Activated naive CD8-positive, alpha-beta T cell treated with anti-CD3 and anti-CD28 coated beads, Interleukin-2, amount 50 U/mL, for 16 hours (primary cell): Measurements from ENCODE around the gene ISG20.
A peak's percentile ranks its signal among the peaks of the same experiment; 100 is the strongest.

Experiments used
- DNase-seq: peaks from one replicate; pipeline ENCODE4 v3.0.0-alpha.2; 2020; ENCODE audit warnings: low read depth, low spot score

The ISG20 gene

GRCh38 chr15:88638626-88639372, at the start of gene ISG20:
Gene ISG20 (plus strand): TSS chr15:88639016. CDS start chr15:88639367, 351 bp downstream.
- peak; percentile 88 for DNase-seq

- no peak for DNase-seq
These were observed 48.1 kb upstream of the ISG20 start for GRCh38 chr15:88590759-88591158.

- no peak for DNase-seq
These were observed 47.4 kb upstream of the ISG20 start for GRCh38 chr15:88591384-88591783.

DNA sequence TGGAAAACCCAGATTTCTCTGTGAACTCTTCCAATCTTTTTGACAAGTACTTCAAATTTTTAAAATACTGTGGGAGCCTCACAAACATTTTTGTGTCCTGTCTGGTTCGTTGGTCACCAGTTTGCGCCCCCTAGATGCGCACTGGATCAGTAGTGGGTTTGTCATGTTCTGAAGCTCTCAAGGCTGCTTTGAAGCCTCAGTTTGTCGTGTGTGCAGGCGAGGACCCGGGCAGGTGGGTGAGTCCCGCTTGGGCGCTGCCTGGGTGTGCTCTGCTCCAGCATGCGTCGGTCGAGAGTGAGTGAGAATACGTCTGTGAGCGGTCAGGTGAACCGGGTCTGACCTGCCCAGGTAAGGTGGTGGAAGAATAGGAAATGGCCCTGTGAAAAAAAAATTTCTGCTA, 34.9 kb upstream of the ISG20 start:
- no peak for DNase-seq

DNA sequence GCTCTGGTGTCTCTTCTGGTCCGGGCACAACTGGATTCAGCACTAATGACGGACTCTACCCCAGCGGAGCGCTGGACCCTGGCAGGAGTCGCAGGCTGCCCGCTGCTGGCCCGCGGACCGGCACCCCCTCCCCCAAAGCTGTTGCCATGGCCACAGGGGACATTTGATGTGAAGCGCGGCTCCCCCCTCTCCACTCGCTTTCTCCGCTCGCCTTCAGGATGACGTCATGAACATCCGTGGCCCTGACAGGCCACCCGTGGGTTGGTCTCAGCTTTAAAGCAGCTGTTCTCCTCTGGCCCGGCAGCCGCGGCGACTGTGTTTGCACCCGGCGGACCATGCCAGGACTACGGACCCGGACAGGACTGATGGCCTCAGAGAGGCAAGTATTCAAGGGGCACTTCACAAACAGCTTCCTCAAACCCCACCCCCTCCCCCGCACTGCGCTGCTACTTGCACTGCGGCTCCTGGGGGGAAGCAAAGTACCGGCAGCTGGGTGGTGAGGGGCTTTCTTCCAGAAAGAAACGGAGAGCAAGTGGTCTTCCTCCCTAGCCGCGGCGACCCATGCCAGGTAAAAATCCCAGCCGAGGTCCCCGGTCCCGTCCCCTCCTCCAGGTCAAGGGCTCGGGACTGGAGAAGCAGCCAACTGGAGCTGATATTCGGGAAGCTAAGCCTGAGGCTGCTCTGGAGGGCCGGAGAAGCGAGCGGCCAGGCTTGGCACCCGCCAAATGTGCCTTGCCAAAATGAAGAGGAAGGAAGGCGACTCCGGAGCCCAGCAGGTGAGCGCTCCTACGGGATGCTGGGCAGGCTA, 34.2 kb upstream of the ISG20 start:
- DNase-seq = no peak

DNA sequence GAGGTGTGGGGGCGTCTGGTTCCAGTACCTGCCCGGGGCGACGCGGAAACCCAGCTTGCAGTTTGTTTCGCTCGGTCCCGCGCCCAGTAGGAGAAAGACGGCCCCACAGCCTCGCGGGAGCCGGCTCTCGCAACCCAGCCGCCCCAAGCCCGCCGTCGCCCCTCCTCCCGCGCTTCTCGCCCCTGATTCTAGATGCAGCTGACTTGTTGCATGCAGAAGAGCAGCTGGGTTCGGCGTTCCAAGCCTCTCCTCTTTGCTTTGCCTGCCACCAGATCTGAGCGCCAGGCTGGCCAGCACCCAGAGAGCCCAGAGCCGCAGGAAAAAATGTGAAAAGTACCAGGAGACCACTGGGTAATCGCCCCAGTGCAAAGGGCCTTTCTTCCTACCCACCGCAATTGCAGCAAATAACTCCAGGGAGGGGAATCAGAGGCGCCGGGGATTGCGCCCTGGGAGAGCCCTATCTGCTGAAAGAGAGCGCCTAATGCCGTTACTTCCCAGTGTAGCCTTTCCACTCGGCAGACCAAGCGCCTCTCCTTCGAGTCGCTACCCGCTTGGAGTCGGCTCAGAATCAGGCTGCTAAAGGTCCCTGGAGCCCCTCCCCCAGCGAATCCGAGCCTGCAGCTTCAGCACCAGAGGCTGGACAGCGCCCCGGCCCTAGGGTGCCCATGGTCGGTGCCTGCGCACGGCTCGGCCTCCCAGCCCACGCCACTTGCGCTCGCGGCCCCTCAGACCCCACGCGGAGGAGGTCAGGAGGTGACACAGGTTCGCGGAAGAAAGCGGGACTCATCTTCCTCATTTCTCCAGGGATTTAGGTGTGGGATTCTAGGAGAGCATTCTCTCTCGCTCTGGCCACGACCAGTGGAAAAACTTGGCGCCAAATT, 33.4 kb upstream of the ISG20 start:
- DNase-seq = no peak

DNA sequence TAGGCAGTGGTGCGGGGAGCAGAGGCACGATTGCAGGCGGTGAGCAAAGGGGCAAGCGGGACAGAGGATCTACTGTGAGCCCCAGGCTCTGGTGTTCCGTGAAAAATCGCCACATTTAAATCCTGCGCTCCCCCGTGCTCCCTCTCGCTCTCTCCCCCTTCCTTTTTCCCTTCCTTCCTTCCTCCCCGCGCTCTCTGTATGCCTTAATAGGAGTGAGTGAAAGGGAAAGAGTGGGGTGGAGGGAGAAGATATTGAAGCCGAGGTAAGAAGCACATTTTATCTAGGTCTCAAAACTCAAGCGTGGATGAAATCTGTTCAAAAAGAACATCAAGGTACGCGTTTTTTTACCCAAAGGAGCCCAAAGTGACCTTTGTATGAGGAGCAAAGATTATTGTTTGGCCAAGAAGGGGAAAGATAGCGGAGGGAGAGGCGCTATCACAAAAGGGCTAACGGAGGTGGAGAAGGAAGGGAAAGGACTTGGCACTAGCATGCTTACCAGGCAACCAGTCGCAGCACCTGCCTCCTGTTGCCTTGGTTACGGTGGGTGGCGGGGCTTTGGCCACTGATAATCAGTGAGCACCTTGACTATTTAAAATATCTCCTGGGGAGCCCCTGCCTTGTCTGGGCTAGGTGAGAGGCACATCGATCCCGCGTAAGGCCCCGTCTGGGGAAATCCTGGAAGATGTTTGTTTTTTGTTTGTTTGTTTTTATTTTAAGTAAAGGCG, 32.6 kb upstream of the ISG20 start:
- no peak for DNase-seq

DNA sequence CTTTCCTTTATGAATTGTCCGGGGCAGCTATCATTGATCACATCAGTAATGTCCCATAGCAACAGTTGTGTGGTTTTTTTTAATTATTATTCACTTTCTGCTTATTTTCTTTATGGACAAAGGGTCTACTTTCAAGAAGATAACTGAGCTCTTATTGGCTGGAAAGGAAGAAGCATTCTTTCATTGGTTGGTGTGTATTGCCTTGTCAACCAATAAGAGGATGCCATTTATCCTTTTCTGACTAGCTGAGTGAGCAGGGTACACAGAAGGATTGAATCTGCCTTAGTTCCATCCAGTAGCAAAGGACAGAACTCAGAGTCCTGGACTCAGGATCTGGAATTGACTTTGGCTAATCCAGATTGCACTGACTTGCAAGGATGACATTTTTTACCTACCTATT, 30.9 kb upstream of the ISG20 start:
- no peak for DNase-seq

- DNase-seq = no peak
These were observed 30.1 kb upstream of the ISG20 start for GRCh38 chr15:88608607-88609181.

GRCh38 chr15:88609344-88610090, 29.3 kb upstream of the ISG20 start:
- no peak for DNase-seq

DNA sequence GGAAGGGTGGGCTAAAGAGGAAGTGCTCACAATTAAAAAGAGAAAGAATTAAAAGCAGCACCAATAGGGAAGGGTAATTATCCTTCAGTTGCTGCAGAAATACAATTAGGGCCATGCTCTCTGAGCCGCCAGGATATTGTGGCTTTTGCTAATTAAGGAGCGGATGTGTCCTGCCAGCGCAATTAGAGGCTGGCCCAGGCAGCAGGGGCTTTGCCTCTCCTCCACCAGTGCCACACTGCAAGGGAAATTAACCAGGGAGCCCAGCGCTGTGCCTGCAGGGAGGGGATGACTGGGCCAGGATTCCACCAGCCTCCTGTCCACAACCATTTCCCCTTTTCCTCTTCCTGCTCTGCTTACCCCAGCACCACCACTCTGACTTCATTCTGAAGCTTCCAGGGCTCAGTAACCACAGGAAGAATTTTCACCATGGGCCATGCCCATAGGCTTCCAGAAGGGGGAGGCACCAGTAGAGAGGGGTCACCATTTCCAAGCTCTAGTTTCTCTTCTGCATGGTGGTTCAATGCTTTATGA, 28.1 kb upstream of the ISG20 start:
- no peak for DNase-seq

GRCh38 chr15:88612186-88612796, 26.5 kb upstream of the ISG20 start:
- no peak for DNase-seq

DNA sequence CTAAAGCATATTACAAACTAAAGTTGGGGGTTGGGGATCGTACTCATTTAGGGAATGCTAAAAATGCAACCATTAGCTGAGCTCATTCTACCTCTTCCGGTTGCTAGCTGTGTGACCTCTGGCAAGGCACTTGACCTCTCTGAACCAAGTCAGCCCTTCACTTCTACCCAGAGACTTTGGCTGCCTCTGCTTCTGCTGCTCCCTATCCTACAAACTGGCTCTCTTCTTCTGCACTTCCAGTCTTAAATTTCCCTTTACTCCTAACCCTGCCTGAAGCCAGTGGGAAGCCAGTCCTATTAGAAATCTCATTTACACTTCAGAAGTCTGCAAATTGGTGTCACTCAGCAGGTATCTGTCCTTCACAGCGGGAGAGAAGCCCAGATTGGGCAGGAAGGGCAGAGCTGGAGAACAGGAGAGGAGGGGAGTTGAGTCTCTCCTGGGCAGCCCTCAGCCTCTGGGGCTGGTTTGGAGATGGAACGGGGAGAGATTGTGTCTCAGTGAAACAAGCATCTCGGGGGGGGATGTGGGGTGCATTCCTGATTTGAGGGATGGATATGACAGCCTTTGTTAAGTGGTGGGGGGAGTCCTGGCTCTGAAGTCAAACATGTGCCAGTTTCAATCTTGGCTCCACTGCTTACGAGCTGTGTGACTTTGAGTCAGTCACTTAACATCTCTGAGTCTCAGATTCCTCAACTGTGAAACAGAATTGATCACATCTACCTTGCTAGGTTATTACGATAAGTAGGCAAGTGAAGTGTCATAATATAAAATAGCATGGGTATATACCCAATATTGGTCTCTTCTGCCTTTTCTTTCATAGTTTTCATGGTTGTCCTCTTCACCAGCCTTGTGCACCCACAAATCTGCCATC, 25.5 kb upstream of the ISG20 start:
- DNase-seq = no peak

- DNase-seq = no peak
These were observed 23.3 kb upstream of the ISG20 start for GRCh38 chr15:88615303-88616107.

GRCh38 chr15:88616240-88616639, 22.6 kb upstream of the ISG20 start:
- no peak for DNase-seq

- DNase-seq = no peak
These were observed 21.6 kb upstream of the ISG20 start for GRCh38 chr15:88617031-88617722.

- no peak for DNase-seq
These were observed 21.0 kb upstream of the ISG20 start for GRCh38 chr15:88617790-88618189.
